Measurements from ENCODE around the gene DNAJA3.

- TF ChIP-seq CTCF (IDR thresholded peaks at IDR 0.05) (no peak), POLR2A (IDR thresholded peaks at IDR 0.05) (no peak)
Observed at GRCh38 chr16:4381935-4382794, 43.5 kb upstream of the DNAJA3 start.

Measured in adrenal gland (tissue), 5 donors.